Measurements from ENCODE around the gene RPTOR.
A peak's percentile ranks its signal among the peaks of the same experiment; 100 is the strongest.
"Not testable (repeated sequence)": the region's sequence is repeated elsewhere in the genome, so short reads cannot be mapped to it uniquely, and the experiment has no call there.

RPTOR gene

GRCh38 chr17:80803451-80804428 lies 259.1 kb downstream of the RPTOR start:
- DNase-seq: no peak

- no peak for DNase-seq
Observed at GRCh38 chr17:80804466-80804865, 259.8 kb downstream of the RPTOR start.

DNA sequence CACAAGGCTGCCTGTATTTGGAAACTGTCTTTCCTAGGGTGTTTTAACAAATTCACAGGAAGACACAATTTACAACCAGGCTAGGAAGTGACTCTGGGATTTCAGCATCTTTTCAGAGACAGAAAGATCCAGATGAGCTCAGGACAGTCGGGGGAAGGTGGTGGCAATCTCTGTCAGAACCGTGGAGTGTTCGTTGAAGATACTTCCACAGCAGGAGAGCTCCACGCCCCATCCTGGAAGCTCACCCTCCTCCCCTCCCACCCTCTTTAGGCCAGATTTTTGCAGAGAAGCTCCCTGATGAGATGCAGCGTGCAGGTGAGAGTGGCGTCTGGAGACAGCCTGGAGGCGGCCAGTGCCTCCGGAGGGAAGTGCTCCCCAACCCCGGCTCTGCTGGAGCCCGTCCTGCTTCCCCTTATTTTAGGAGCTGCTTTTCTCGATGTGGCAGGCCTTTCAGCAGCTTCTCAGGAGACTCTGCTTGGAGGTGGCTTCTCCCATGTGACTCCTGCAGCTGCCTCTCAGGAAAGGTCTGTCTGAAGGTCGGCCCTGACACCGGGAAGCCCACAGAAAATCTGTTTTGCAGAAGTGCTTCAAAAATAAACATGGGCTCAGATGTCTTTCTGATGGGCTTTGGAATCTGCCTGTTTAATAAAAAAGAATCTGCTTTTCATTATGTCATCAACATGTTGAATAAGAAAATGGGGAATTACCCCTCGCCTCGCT lies 260.6 kb downstream of the RPTOR start:
- DNase-seq: peak; percentile 15

GRCh38 chr17:80807014-80807413 lies 262.4 kb downstream of the RPTOR start:
- no peak for DNase-seq

- no peak for DNase-seq
Observed at GRCh38 chr17:80807882-80808281, 263.2 kb downstream of the RPTOR start.

DNA sequence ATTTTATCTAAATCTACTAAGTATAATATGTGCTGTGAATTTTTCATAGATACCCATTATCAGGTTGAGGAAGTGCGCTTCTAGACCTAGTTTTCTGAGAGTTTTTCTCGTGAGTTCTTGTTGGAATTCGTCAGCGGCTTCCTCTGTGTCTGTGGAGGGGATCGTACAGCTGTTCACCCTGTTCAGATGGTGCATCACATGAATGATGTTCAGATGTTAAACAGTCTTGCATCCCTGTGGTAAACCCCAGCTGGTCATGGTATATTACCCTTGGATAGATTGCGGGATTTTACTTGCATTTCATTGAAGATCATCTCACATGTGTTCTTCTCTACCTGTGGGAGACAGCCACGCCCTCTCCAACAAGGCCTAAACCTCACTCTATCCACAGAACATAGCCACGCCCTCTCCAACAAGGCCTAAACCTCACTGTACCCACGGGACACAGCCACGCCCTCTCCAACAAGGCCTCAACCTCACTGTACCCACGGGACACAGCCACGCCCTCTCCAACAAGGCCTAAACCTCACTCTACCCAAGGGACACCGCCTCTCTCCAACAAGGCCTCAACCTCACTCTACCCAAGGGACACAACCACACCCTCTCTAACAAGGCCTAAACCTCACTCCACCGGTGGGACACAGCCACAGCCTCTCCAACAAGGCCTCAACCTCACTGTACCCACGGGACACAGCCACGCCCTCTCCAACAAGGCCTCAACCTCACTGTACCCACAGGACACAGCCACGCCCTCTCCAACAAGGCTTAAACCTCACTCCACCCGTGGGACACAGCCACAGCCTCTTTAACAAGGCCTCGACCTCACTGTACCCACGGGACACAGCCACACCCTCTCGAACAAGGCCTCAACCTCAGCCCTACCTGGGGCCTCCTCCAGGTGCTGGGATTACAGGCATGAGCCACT lies 266.8 kb downstream of the RPTOR start:
- DNase-seq: no peak

DNA sequence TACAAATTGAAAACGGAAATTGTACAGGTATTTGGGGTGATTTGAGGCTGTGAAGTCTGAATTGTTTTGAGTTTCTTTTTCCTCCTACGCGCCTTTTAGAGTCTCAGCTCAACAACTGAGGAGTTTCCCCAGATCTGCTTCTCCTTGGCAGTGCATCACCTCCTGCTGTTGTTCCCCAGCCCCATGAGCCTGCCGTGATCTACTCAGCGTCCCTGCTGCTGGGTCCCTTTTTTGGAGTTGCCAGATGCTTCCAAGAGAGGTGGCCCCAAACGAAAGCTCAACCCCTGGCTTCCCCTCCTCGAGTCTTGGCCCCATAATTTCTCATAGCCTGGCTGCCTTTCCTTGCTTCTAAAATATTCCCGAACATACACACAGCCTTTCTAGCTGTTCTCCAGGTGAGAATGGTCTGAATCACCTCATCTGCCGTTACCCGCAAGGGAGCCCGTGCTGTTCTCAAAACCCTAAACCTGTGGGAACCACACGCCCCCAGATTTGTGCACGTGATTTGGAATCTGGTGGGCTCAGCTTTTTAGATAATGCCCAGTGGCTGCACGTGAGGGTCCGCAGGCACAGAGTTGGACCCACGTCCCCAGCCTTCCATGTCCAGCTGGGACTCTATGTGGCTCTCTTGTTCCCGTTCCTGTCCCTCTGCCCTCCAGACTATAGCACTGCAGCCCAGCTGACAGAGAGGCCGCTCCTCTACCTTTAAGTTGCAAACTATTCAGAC lies 267.9 kb downstream of the RPTOR start:
- DNase-seq: no peak

DNA sequence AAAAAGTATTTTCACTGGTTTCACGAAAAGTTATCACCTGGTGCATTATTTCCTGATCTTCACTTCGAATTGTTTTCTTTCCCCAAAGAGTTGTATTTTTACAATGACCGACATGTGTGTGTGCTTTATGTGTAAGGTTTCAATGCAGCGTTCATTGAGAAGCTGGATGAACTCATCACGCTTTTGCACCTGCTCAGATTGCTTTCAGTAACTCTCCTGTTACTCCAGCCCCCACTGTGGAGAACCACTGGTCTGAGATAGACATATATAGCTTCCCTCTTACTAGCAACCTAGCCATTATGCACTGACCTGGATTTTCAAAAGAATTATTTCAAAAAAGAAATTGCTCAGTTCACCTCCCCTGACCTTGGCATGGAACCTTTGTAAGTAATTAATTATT lies 268.7 kb downstream of the RPTOR start:
- no peak for DNase-seq

- no peak for DNase-seq
Observed at GRCh38 chr17:80814491-80814890, 269.9 kb downstream of the RPTOR start.

DNA sequence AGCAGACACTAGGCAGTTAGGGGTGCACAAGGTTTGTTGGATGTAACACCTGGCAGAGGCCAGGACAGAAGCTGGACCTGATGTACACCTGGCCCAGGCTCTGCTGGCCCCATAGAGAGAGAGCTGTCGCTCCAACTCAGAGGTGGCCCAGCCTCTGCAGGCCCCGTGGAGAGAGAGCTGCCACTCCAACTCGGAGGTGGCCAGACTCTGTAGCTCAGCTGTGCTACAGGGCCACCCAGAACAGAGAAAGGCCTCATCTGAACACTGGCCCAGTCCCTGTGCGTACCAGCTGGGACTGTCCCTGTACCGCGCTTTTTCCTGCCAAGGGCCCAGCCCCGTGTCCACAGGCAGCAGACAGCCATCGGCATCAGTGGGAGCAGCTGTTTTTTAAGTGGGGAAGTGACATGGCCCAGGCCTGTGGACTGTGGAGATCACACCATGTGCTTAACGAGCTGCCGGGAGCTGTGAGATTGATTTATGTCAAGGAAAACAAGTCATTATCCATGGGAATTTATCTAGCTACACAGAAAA lies 270.6 kb downstream of the RPTOR start:
- no peak for DNase-seq

DNA sequence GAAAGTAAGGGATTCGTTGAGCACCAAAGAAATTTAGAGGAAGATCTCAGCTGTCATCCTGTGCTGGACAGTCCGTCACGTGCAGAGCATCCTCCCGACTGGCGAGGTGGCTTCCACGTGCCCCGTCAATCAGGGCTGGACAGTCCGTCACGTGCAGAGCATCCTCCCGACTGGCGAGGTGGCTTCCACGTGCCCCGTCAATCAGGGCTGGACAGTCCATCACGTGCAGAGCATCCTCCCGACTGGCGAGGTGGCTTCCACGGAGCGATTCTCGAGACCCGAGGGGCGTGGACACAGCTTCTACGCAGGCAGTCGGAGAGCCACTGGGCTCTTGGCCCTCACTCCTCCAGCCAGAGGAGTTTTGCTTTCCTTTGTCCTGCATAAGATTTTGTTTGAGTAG lies 271.1 kb downstream of the RPTOR start:
- not testable (repeated sequence) for DNase-seq

DNA sequence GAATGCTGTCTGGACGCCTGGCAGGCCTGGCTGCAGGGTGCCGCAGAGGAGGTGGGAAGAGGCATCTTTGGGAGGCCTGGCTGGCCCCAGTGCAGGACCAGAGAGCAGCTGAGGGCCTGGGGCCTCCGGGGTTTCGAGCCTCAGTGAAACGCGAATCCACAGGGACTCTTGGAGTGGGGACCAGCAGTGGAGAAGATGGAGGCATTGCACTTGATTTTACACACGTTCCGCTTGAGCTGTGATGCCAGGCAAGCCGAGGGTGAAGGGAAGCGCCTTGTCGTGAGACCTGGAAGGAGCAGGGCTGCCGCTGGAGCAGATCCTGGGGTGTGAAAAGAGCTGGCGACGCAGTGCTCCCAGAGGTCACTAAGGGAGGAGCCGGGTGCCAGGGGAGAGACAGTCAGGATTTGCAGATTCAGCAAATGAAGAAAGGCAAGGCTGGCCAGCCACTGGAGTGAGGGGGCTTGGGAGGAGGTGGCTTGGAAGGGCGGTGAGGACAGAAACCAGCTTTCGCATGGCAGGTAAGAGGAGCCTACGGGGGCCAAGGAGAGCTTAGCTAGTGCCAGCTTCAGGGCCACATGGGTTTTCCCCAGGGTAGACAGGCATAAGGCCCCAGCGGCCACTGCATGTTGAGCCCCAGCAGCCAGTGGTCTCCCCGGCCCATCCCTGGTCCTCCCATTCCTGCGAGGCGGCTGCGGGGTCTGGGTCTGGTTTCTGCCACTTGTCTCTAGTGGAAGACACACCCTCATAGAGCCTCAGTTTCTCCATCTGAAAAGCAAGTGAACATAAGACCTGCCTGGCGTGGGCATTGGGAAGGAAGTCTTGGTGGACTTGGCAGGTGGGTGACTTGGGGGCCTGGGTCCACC lies 271.8 kb downstream of the RPTOR start:
- DNase-seq: no peak

GRCh38 chr17:80817321-80817845 lies 272.7 kb downstream of the RPTOR start:
- no peak for DNase-seq

GRCh38 chr17:80817861-80818260 lies 273.2 kb downstream of the RPTOR start:
- DNase-seq: peak; percentile 41

DNA sequence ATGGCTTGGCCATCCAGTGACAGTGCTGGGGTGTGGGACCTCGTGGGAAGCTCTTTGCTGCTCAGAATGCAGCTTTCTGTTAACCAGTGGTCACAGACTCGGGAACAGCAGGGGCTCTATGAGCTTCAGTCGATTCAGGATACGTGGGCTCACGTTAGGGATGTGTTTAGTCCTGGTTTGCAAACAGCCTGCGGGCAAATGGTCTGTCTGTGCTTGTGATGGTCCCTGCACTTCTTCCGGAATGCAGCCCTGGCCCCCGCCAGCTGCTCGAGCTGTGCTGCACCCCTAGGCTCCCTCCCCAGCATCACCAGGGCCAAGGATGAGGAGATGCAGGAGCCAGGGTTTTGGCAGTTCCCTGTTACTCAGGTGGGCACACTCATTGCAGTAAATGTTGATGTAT lies 274.2 kb downstream of the RPTOR start:
- no peak for DNase-seq

DNA sequence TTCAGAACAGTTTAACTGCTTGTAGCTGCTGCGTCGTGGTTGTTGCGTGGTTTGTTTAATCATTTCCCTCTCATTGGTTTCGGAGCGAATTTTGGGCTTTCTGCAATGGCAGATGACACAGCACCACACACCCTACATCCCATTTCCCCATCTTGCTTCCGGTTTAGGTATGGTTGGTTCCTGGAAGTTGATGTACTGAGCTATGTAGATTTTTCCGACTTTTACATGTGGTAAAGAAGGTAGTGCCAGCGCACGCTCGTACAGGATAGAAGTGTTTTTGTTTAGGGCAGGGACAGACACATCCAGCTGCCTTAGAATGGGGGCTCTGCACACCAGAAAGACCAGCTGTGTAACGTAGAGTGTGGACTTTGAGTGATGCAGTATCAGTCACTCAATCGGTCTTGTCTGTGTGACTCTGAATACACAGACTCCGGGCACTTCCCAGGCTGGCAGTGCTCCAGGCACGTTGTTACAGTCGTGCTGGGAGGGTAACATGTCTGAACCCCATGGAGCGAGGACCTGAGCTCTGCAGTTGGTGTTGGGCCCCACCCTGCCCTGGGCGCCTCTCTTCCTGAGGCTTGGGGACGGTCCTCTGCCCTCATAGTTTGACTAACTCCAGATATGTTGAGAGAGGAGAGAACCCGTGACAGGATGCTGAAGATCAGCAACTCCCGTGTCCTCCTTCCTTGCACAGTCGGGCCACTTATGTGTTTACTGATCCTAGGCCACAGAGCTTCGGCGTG lies 275.0 kb downstream of the RPTOR start:
- no peak for DNase-seq

DNA sequence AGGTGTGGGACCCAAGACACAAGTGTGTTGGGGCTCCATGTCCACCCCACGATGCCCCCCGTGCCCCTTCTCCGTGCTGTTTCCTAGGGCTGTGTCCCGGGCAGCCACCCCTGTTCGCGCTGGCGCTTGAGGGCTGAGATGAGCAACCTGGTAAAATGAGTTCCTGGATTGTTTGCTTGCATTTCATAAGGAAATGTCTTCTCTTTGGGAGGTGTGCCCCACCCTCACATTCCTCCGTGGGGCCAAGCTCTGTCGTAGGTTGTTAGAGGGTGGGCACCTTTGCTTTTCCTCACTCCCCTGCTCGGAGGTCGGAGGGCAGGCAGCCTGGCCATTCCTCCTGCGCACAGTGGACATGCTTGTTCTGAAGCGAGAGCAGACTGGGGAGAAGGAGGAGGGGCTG lies 275.7 kb downstream of the RPTOR start:
- no peak for DNase-seq

DNA sequence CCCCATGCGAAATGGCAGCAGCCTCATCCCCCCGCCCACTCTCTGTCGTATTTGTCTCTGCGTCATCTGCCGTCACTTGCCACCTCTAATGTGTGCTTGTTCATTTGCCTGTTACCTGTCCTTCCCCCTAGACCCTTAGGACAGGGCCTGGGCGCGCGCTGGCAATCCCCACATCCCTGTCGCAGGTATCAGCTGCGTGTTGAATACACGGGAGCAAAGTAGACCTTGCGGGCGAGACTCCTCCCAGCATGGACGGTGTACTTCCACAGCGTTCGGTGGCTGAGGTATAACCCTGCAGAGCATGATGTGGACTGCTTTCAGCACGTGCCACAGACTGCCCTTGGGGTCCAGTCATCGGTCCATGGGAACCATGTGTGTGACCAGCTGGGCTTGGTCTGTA lies 276.9 kb downstream of the RPTOR start:
- DNase-seq: no peak

- no peak for DNase-seq
Observed at GRCh38 chr17:80822021-80822699, 277.5 kb downstream of the RPTOR start.

All from DMS53 (cell line).